HG02943 (cell line): Measurements from ENCODE around the gene NLRP6.
"Not testable (repeated sequence)": the region's sequence is repeated elsewhere in the genome, so short reads cannot be mapped to it uniquely, and the experiment has no call there.

ENCODE experiments used
- ATAC-seq: cut with Tn5 transposase; IDR thresholded peaks from one replicate; pipeline ENCODE4 v1.9.1; 2021; ENCODE audit warnings: mild to moderate bottlenecking, low read depth, moderate library complexity; ENCODE audit not compliant: unreplicated experiment

Gene NLRP6

GRCh38 chr11:280706-281485, 2.7 kb downstream of the NLRP6 start:
- ATAC-seq = no peak

GRCh38 chr11:281486-282161, 3.4 kb downstream of the NLRP6 start:
- ATAC-seq = no peak

GRCh38 chr11:282171-282570, 4.0 kb downstream of the NLRP6 start:
- no peak for ATAC-seq

- ATAC-seq = no peak
Measured at GRCh38 chr11:282630-283360, 4.6 kb downstream of the NLRP6 start.

GRCh38 chr11:283405-284104, 5.3 kb downstream of the NLRP6 start:
- ATAC-seq = no peak

GRCh38 chr11:284105-285020, 6.2 kb downstream of the NLRP6 start:
- ATAC-seq = no peak

- no peak for ATAC-seq
Measured at GRCh38 chr11:285021-285893, 7.0 kb downstream of the NLRP6 start.

- ATAC-seq = no peak
Measured at GRCh38 chr11:285894-286220, 7.7 kb downstream of the NLRP6 start.

- ATAC-seq = not testable (repeated sequence)
Measured at GRCh38 chr11:286977-287820, 9.0 kb downstream of the NLRP6 start.

GRCh38 chr11:287821-288477, 9.7 kb downstream of the NLRP6 start:
- ATAC-seq = no peak

- no peak for ATAC-seq
Measured at GRCh38 chr11:288478-289397, 10.5 kb downstream of the NLRP6 start, which contains the start of gene PGGHG. TSS of gene PGGHG (plus strand) at chr11:289126. CDS start at chr11:289817, 691 bp downstream.

GRCh38 chr11:289398-289711, 11.1 kb downstream of the NLRP6 start:
- no peak for ATAC-seq

- no peak for ATAC-seq
Measured at GRCh38 chr11:289712-290620, 11.8 kb downstream of the NLRP6 start.

- no peak for ATAC-seq
Measured at GRCh38 chr11:290621-291231, 12.5 kb downstream of the NLRP6 start.
